ENCODE results near the gene SMC1B. TPM values are rescaled to one million over a fixed set of nuclear protein-coding genes. Genes with fewer than 3 reads are reported as not detected.

SMC1B gene
- total and polyA plus RNA-seq, 4 donors = 0.02 to 0.05 TPM; not detected in 2

- WGBS = 89% methylated on average over 27 of the region's 27 CpGs
- H3K4me1 ChIP-seq (ENCODE audit: control insufficient read depth in 4 of 4, insufficient read depth in 4 of 4, low read length in 3 of 4) = peaks cover 4 to 9% (median 6%) of the 10 kb centered on the region in 4 donors
- no peaks in the 10 kb centered on the region for H3K36me3 ChIP-seq (ENCODE audit: control insufficient read depth in 4 of 4, insufficient read depth in 3 of 4, low read depth in 1 of 4, low read length in 3 of 4)
- TF ChIP-seq TAF1 (conservative IDR thresholded peaks at IDR 0.05) (no peak), NR2F2 (IDR thresholded peaks at IDR 0.05) (no peak), ZBTB33 (IDR thresholded peaks at IDR 0.05) (no peak), REST (IDR thresholded peaks at IDR 0.05) (no peak), CTCF (IDR thresholded peaks at IDR 0.05; ENCODE audit: low read depth, low read length, missing input control) (no peak), RXRA (IDR thresholded peaks at IDR 0.05) (no peak), SP1 (IDR thresholded peaks at IDR 0.05) (no peak), FOXA2 (IDR thresholded peaks at IDR 0.05) (no peak), FOXA1 (IDR thresholded peaks at IDR 0.05) (no peak), GABPA (IDR thresholded peaks at IDR 0.05 in 1 of 2, conservative IDR thresholded peaks at IDR 0.05 in 1 of 2) (no peak), MAX (IDR thresholded peaks at IDR 0.05) (no peak), RAD21 (IDR thresholded peaks at IDR 0.05) (no peak), YY1 (IDR thresholded peaks at IDR 0.05) (no peak), EGR1 (IDR thresholded peaks at IDR 0.05; ENCODE audit: low read depth in 2 of 2) (no peak), JUND (IDR thresholded peaks at IDR 0.05) (no peak), HNF4A (conservative IDR thresholded peaks at IDR 0.05) (no peak), HNF4G (IDR thresholded peaks at IDR 0.05) (no peak)
- TF ChIP-seq, protein P1, sequence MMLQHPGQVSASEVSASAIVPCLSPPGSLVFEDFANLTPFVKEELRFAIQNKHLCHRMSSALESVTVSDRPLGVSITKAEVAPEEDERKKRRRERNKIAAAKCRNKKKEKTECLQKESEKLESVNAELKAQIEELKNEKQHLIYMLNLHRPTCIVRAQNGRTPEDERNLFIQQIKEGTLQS (IDR thresholded peaks at IDR 0.05) = no peak
- H3K27me3 ChIP-seq (ENCODE audit: control insufficient read depth in 4 of 4, insufficient read depth in 4 of 4, low read length in 3 of 4) = peaks cover 0 to under 1% (median 0%) of the 10 kb centered on the region in 4 donors
- no peak overlapping the region for H3K27ac ChIP-seq (ENCODE audit: low read depth in 1 of 2, low read length in 2 of 2)
- DNase-seq (ENCODE audit: low spot score) = no peak
- no peak overlapping the region for H3K9ac ChIP-seq (ENCODE audit: low read depth in 1 of 2, low read length in 2 of 2)
- no peaks in the 10 kb centered on the region for H3K9me3 ChIP-seq (ENCODE audit: control insufficient read depth in 4 of 4, low read length in 3 of 4)
- peak overlapping the region in 2 of 3 donors; percentile 15 to 41 for H3K4me3 ChIP-seq (ENCODE audit: low read depth in 1 of 3, low read length in 3 of 3)
These were observed 409 bp downstream of the SMC1B start for GRCh38 chr22:45413013-45413367.
